IMR-90 (cell line): ENCODE results near the gene FMR1. TPM values are rescaled to one million over a fixed set of nuclear protein-coding genes. Genes with fewer than 3 reads are reported as not detected.

Source experiments
- ATAC-seq: fragments of 200-7000 bp; cut with Tn5 transposase; 2 replicates; pipeline ENCODE4 v1.9.1; 2020; ENCODE audit warnings: low read depth, mild to moderate bottlenecking, moderate library complexity
- BruUV-seq: library from RNA; stranded (reverse); fragments of 400-500 nt; replicated peaks from 2 replicates; lab custom pipeline; 2021; lab: Mats Ljungman, UMichigan
- CTCF ChIA-PET: fragments of 300-600 bp; formaldehyde crosslinking; extraction: SDS; loops from one replicate; lab custom pipeline; 2021; ENCODE audit warnings: antibody characterized with exemption; lab: Yijun Ruan, JAX
- POLR2A ChIA-PET: fragments of 300-600 bp; sonication (Branson Sonifier 250); formaldehyde crosslinking; loops from one replicate; lab custom pipeline; 2022; ENCODE audit warnings: antibody characterized with exemption; ENCODE audit not compliant: unreplicated experiment; lab: Charles Lee
- DNase-seq: peaks from one replicate; pipeline ENCODE4 v3.0.0; 2013
- H2AFZ ChIP-seq: replicated peaks from 2 replicates; pipeline ENCODE3; 2013; ENCODE audit warnings: low read length, mild to moderate bottlenecking; ENCODE audit not compliant: poor library complexity
- H2AK5ac ChIP-seq: 2 replicates; pipeline ENCODE4 v1.6.1; 2013; ENCODE audit warnings: low read depth, low read length, inconsistent platforms
- H2AK9ac ChIP-seq: replicated peaks from 2 replicates; pipeline ENCODE3; 2013; ENCODE audit warnings: mild to moderate bottlenecking, low read depth, low read length, moderate library complexity; ENCODE audit not compliant: poor library complexity
- H2BK120ac ChIP-seq: 2 replicates; pipeline ENCODE4 v1.6.1; 2013; ENCODE audit warnings: low read depth, low read length, inconsistent platforms
- H2BK15ac ChIP-seq: 3 replicates; pipeline ENCODE4 v1.6.1; 2013; ENCODE audit warnings: low read depth, low read length, inconsistent platforms
- H2BK20ac ChIP-seq: 2 replicates; pipeline ENCODE4 v1.6.1; 2013; ENCODE audit warnings: low read depth, mild to moderate bottlenecking, inconsistent platforms, low read length, moderate library complexity
- H2BK5ac ChIP-seq: 2 replicates; pipeline ENCODE4 v1.6.1; 2013; ENCODE audit warnings: mild to moderate bottlenecking, low read depth, low read length, inconsistent platforms; ENCODE audit not compliant: poor library complexity, severe bottlenecking
- H3K14ac ChIP-seq: replicated peaks from 2 replicates; pipeline ENCODE4 v1.6.1; 2013; ENCODE audit warnings: low read depth, low read length, inconsistent platforms
- H3K18ac ChIP-seq: 2 replicates; pipeline ENCODE4 v1.6.1; 2013; ENCODE audit warnings: low read depth, low read length, control low read depth
- H3K23ac ChIP-seq: 2 replicates; pipeline ENCODE4 v1.6.1; 2013; ENCODE audit warnings: low read depth, low read length, inconsistent platforms
- H3K27ac ChIP-seq: 2 replicates; pipeline ENCODE4 v1.5.1; 2013; ENCODE audit warnings: mild to moderate bottlenecking, control low read depth, low read length; ENCODE audit not compliant: insufficient read depth
- H3K27me3 ChIP-seq: 2 replicates; pipeline ENCODE4 v1.6.1; 2013; ENCODE audit warnings: low read length; ENCODE audit not compliant: control insufficient read depth, insufficient read depth
- H3K36me3 ChIP-seq: 2 replicates; pipeline ENCODE4 v1.6.1; 2013; ENCODE audit warnings: low read length, mixed read lengths; ENCODE audit not compliant: control insufficient read depth, insufficient read depth
- H3K4ac ChIP-seq: 2 replicates; pipeline ENCODE4 v1.6.1; 2013; ENCODE audit warnings: low read depth, low read length, inconsistent platforms
- H3K4me1 ChIP-seq: 2 replicates; pipeline ENCODE4 v1.6.1; 2013; ENCODE audit warnings: low read length, mixed read lengths; ENCODE audit not compliant: control insufficient read depth, insufficient read depth
- H3K4me2 ChIP-seq: 2 replicates; pipeline ENCODE4 v1.6.1; 2013; ENCODE audit warnings: low read depth, mild to moderate bottlenecking, control low read depth, low read length, moderate library complexity
- H3K4me3 ChIP-seq: 2 replicates; pipeline ENCODE4 v1.5.1; 2013; ENCODE audit warnings: low read depth, mild to moderate bottlenecking, control low read depth, low read length, moderate library complexity; ENCODE audit not compliant: insufficient read depth
- H3K56ac ChIP-seq: 2 replicates; pipeline ENCODE4 v1.6.1; 2013; ENCODE audit warnings: low read length, inconsistent platforms; ENCODE audit not compliant: insufficient read depth; ENCODE audit errors: extremely low read depth
- H3K79me1 ChIP-seq, 2 experiments: 2 replicates each; pipeline ENCODE4 v1.6.1; 2013; ENCODE audit warnings: low read length in 2 of 2, inconsistent platforms in 1 of 2, low read depth in 1 of 2
- H3K9ac ChIP-seq: 2 replicates; pipeline ENCODE4 v1.6.1; 2013; ENCODE audit warnings: low read depth, low read length, control low read depth
- H3K9me1 ChIP-seq: 2 replicates; pipeline ENCODE4 v1.6.1; 2013; ENCODE audit warnings: low read length, inconsistent platforms; ENCODE audit not compliant: insufficient read depth
- H3K9me3 ChIP-seq: 2 replicates; pipeline ENCODE4 v1.6.1; 2013; ENCODE audit warnings: low read length; ENCODE audit not compliant: control insufficient read depth, insufficient read depth
- H4K20me1 ChIP-seq: 2 replicates; pipeline ENCODE4 v1.6.1; 2013; ENCODE audit warnings: low read length, inconsistent platforms; ENCODE audit not compliant: insufficient read depth
- H4K5ac ChIP-seq: 2 replicates; pipeline ENCODE4 v1.6.1; 2013; ENCODE audit warnings: mild to moderate bottlenecking, low read depth, low read length, control low read depth
- H4K8ac ChIP-seq, 2 experiments: 2 replicates each; pipeline ENCODE4 v1.6.1; 2013; ENCODE audit warnings: low read depth in 2 of 2, low read length in 2 of 2, control low read depth in 1 of 2, inconsistent platforms in 1 of 2
- H4K91ac ChIP-seq: 2 replicates; pipeline ENCODE4 v1.6.1; 2013; ENCODE audit warnings: low read depth, low read length, inconsistent platforms; ENCODE audit not compliant: insufficient read depth
- BHLHE40 ChIP-seq: fragments of 150-350 bp; IDR thresholded peaks from 2 replicates; pipeline ENCODE4 v1.6.1; 2016; ENCODE audit warnings: mild to moderate bottlenecking, low read depth, low read length
- CEBPB ChIP-seq: IDR thresholded peaks from 2 replicates; pipeline ENCODE4 v1.6.1; 2012; ENCODE audit warnings: low read depth, low read length, improper control_type of control experiment
- CHD1 ChIP-seq: IDR thresholded peaks from 2 replicates; pipeline ENCODE4 v1.6.1; 2012; ENCODE audit warnings: low read depth, low read length, improper control_type of control experiment
- CTCF ChIP-seq: conservative IDR thresholded peaks from 2 replicates; pipeline ENCODE4 v1.5.1; 2012; ENCODE audit warnings: mild to moderate bottlenecking, low read depth, low read length, improper control_type of control experiment
- ELK1 ChIP-seq: fragments of 150-350 bp; IDR thresholded peaks from 2 replicates; pipeline ENCODE4 v1.6.1; 2016; ENCODE audit warnings: low read depth, mild to moderate bottlenecking, low read length, moderate library complexity, borderline replicate concordance
- FOS ChIP-seq: fragments of 150-350 bp; IDR thresholded peaks from 2 replicates; pipeline ENCODE4 v1.6.1; 2016; ENCODE audit warnings: low read depth, low read length
- MAFK ChIP-seq: IDR thresholded peaks from 2 replicates; pipeline ENCODE4 v1.6.1; 2012; ENCODE audit warnings: low read depth, low read length, improper control_type of control experiment
- MAZ ChIP-seq: IDR thresholded peaks from 2 replicates; pipeline ENCODE4 v1.6.1; 2012; ENCODE audit warnings: low read depth, mild to moderate bottlenecking, low read length, improper control_type of control experiment, moderate library complexity, borderline replicate concordance
- MXI1 ChIP-seq: IDR thresholded peaks from 2 replicates; pipeline ENCODE4 v1.6.1; 2012; ENCODE audit warnings: low read depth, mild to moderate bottlenecking, low read length, moderate library complexity, borderline replicate concordance
- NFE2L2 ChIP-seq: fragments of 150-350 bp; IDR thresholded peaks from 2 replicates; pipeline ENCODE4 v1.6.1; 2016; ENCODE audit warnings: low read depth, mild to moderate bottlenecking, low read length
- POLR2A ChIP-seq: IDR thresholded peaks from 2 replicates; pipeline ENCODE4 v1.6.1; 2012; ENCODE audit warnings: mild to moderate bottlenecking, low read depth, low read length
- RAD21 ChIP-seq: IDR thresholded peaks from 2 replicates; pipeline ENCODE4 v1.6.1; 2012; ENCODE audit warnings: low read length, improper control_type of control experiment
- RCOR1 ChIP-seq: IDR thresholded peaks from 2 replicates; pipeline ENCODE4 v1.6.1; 2012; ENCODE audit warnings: mild to moderate bottlenecking, low read length, improper control_type of control experiment; ENCODE audit not compliant: insufficient replicate concordance
- RFX5 ChIP-seq: IDR thresholded peaks from 2 replicates; pipeline ENCODE4 v1.8.0; 2012; ENCODE audit warnings: low read depth, mild to moderate bottlenecking, low read length, moderate library complexity
- SMC3 ChIP-seq: fragments of 150-350 bp; IDR thresholded peaks from 2 replicates; pipeline ENCODE4 v1.6.1; 2016; ENCODE audit warnings: low read depth, mild to moderate bottlenecking, antibody characterized with exemption, low read length, moderate library complexity
- USF2 ChIP-seq: fragments of 150-350 bp; IDR thresholded peaks from 2 replicates; pipeline ENCODE4 v1.6.1; 2017; ENCODE audit warnings: mild to moderate bottlenecking, antibody characterized with exemption, low read length, low read depth
- WGBS, 2 experiments: methylation state at CpG; one replicate each; pipeline versions ENCODE4 v1.1.5 to v1.1.7; 2013; ENCODE audit warnings: missing lambda C conversion rate in 2 of 2; ENCODE audit not compliant: insufficient read length in 1 of 2; ENCODE audit errors: extremely low coverage in 2 of 2; 5-methylcytosine and 5-hydroxymethylcytosine counted together
- dilution Hi-C: fragments of 300-500 bp; cut with HindIII; formaldehyde crosslinking; loops from one replicate; pipeline ENCODE4 v1.14.3; 2018; ENCODE audit warnings: low sequenced_read_pairs; ENCODE audit not compliant: unreplicated experiment
- in situ Hi-C: fragments of 300-500 bp; cut with MboI; formaldehyde crosslinking; loops from 3 replicates; pipeline ENCODE4 v1.14.3; 2019; ENCODE audit warnings: low sequenced_read_pairs, inconsistent platforms, mixed read lengths
- intact Hi-C: fragments of 100-400 bp; cut with micrococcal nuclease; formaldehyde crosslinking; loops from 2 replicates; pipeline ENCODE4 v1.10.0; 2022
- polyA plus RNA-seq, 3 experiments: library from polyadenylated mRNA; depleted of rRNA; stranded (reverse); fragments of >200 nt; gene quantifications; 2 replicates each; pipeline ENCODE4 v1.2.3, GENCODE V29; 2012; ENCODE audit warnings: low replicate concordance in 1 of 3
- total RNA-seq: library from RNA; depleted of rRNA; stranded (reverse); fragments of >200 nt; gene quantifications from 2 replicates; pipeline ENCODE4 v1.2.3, GENCODE V29; 2012

The FMR1 gene
- total and polyA plus RNA-seq, 2 of the 4 experiments (the other 2 are of a cell fraction): 12.2 to 17.6 TPM

- CTCF ChIA-PET: no interaction called here
- H3K4me3 ChIP-seq: no peak overlapping the region
- peaks cover 0 to 4% of the 10 kb centered on the region in 2 experiments; a peak in 1 of 4 replicates for H3K79me1 ChIP-seq
- no peaks in the 10 kb centered on the region; the same call in 1 of the 2 replicates for H3K36me3 ChIP-seq
- DNase-seq: no peak
- no peaks in the 10 kb centered on the region for H4K20me1 ChIP-seq
- no peak overlapping the region for H3K23ac ChIP-seq
- TF ChIP-seq BHLHE40 (no peak), NFE2L2 (no peak), SMC3 (no peak), MXI1 (no peak), RCOR1 (no peak), FOS (no peak), CTCF (no peak), MAFK (no peak), CHD1 (no peak), USF2 (no peak), MAZ (no peak), ELK1 (no peak), RAD21 (no peak), POLR2A (no peak), RFX5 (no peak), CEBPB (no peak)
- no peak overlapping the region for H2AK5ac ChIP-seq
- intact Hi-C loops: no loop called here
- no peaks in the 10 kb centered on the region for H3K27me3 ChIP-seq
- no peak overlapping the region for H3K9ac ChIP-seq
- no peaks in the 10 kb centered on the region for H3K4me1 ChIP-seq
- H2BK5ac ChIP-seq: no peak overlapping the region
- H4K8ac ChIP-seq: no peak overlapping the region
- WGBS, 2 experiments: no CpG with 5 or more reads among the region's 4 CpGs
- in situ Hi-C loops: no loop called here
- no peak for ATAC-seq
- H2BK15ac ChIP-seq: no peak overlapping the region
- POLR2A ChIA-PET: no interaction called here
- no peak overlapping the region for H3K14ac ChIP-seq
- dilution Hi-C loops: no loop called here
- H3K27ac ChIP-seq: no peak overlapping the region
- H4K91ac ChIP-seq: no peak overlapping the region
- no peak overlapping the region for H2AFZ ChIP-seq
- H3K4me2 ChIP-seq: no peak overlapping the region
- no peaks in the 10 kb centered on the region for H3K9me3 ChIP-seq
- H2AK9ac ChIP-seq: no peak overlapping the region
- no peak overlapping the region for H4K5ac ChIP-seq
- no peak overlapping the region for H3K56ac ChIP-seq
- H3K4ac ChIP-seq: no peak overlapping the region
- no peak overlapping the region for H2BK120ac ChIP-seq
- H3K9me1 ChIP-seq: no peaks in the 10 kb centered on the region
- no peak overlapping the region for H2BK20ac ChIP-seq
- no TSS peak for BruUV-seq
- H3K18ac ChIP-seq: no peak overlapping the region
These were observed 15.5 kb downstream of the FMR1 start for GRCh38 chrX:147927256-147927655.
